Prostate gland (tissue), 2 donors: ENCODE data around the gene ITPRIP. TPM values are rescaled to one million over a fixed set of nuclear protein-coding genes. Genes with fewer than 3 reads are reported as not detected.

Source experiments
- DNase-seq: peaks from one replicate; pipeline ENCODE4 v3.0.0-alpha.2; 2019; ENCODE audit warnings: low spot score
- H3K27ac ChIP-seq, 2 donors: fragments of 200-600 bp; sonication (generic); 2 replicates each; pipeline ENCODE4 v1.5.1; 2017 to 2019
- H3K27me3 ChIP-seq: fragments of 200-600 bp; sonication (generic); replicated peaks from 2 replicates; pipeline ENCODE4 v1.5.1; 2019; ENCODE audit not compliant: insufficient read depth
- H3K36me3 ChIP-seq, 2 donors: fragments of 200-600 bp; sonication (generic); 1 replicate in 1 of 2; 2 replicates in 1 of 2; pipeline versions ENCODE4 v1.5.1 to v1.8.1; 2017 to 2019
- H3K4me1 ChIP-seq: fragments of 200-600 bp; sonication (generic); replicated peaks from 2 replicates; pipeline ENCODE4 v1.5.1; 2019
- H3K4me3 ChIP-seq, 2 donors: fragments of 200-600 bp; sonication (generic); 2 replicates each; pipeline ENCODE4 v1.5.1; 2017 to 2019
- H3K9me3 ChIP-seq: fragments of 200-600 bp; sonication (generic); 2 replicates; pipeline ENCODE4 v1.5.1; 2017
- CTCF ChIP-seq, 4 experiments: fragments of 200-600 bp in 2 of 4; fragments of 450-650 bp in 2 of 4; sonication (generic) in 2 of 4; IDR thresholded peaks; 1 replicate in 3 of 4; 2 replicates in 1 of 4; pipeline ENCODE4 v1.5.1; 2016 to 2019; ENCODE audit warnings: antibody characterized with exemption in 4 of 4, mild to moderate bottlenecking in 2 of 4, moderate library complexity in 2 of 4
- POLR2A ChIP-seq: fragments of 450-650 bp; IDR thresholded peaks from one replicate; pipeline ENCODE4 v1.6.1; 2016; ENCODE audit warnings: antibody characterized with exemption, mild to moderate bottlenecking
- POLR2AphosphoS5 ChIP-seq: sonication (generic); formaldehyde crosslinking; IDR thresholded peaks from one replicate; pipeline ENCODE4 v1.6.1; 2017; ENCODE audit warnings: antibody characterized with exemption
- WGBS: methylation state at CpG from one replicate; pipeline ENCODE4 v1.1.5; 2018; 5-methylcytosine and 5-hydroxymethylcytosine counted together
- intact Hi-C: fragments of 100-400 bp; cut with DNase I; formaldehyde crosslinking; loops from one replicate; pipeline ENCODE4 v1.14.2; 2022
- total RNA-seq, 2 donors: library from RNA; depleted of rRNA; stranded (reverse); fragments of >200 nt; gene quantifications; one replicate each; pipeline ENCODE4 v1.1.0, GENCODE V29; 2016

Gene ITPRIP
- total RNA-seq, 2 donors from 2014 or later, result 12.5 to 35.8 TPM

- 96% methylated on average over 22 of the region's 22 CpGs for WGBS
- Histone ChIP-seq H3K27me3 (no peaks in the 10 kb centered on the region), H3K36me3 (peaks cover 0 to 10% of the 10 kb centered on the region in 2 donors), H3K4me1 (peaks cover 26% of the 10 kb centered on the region), H3K27ac (no peak overlapping the region), H3K9me3 (no peaks in the 10 kb centered on the region), H3K4me3 (no peak overlapping the region)
- intact Hi-C loops, result no loop called here
- no peak for DNase-seq
- TF ChIP-seq CTCF (IDR thresholded peaks at IDR 0.05) (no peak), POLR2A (no peak), POLR2AphosphoS5 (no peak)
Measured at GRCh38 chr10:104315486-104315921, 22.8 kb downstream of the ITPRIP start.

- H3K36me3 ChIP-seq, result peaks cover 0 to 10% of the 10 kb centered on the region in 2 donors
- H3K27ac ChIP-seq, result no peak overlapping the region
Measured at GRCh38 chr10:104314591-104315485, 23.4 kb downstream of the ITPRIP start.

GRCh38 chr10:104311184-104311720 is 27.0 kb downstream of the ITPRIP start:
- intact Hi-C loops, result no loop called here
- 85% methylated on average over 5 of the region's 5 CpGs for WGBS

More at GRCh38 chr10:104314591-104315485, 23.4 kb downstream of the ITPRIP start:
- Histone ChIP-seq H3K4me1 (peaks cover 32% of the 10 kb centered on the region), H3K27me3 (no peaks in the 10 kb centered on the region), H3K4me3 (no peak overlapping the region), H3K9me3 (no peaks in the 10 kb centered on the region)
- intact Hi-C loops, result no loop called here
- no peak for TF ChIP-seq CTCF (IDR thresholded peaks at IDR 0.05)
- TF ChIP-seq POLR2A, result no peak
- no peak for TF ChIP-seq POLR2AphosphoS5
- no peak for DNase-seq
- WGBS, result 86% methylated on average over 38 of the region's 43 CpGs

GRCh38 chr10:104309980-104310978 is 28.0 kb downstream of the ITPRIP start:
- 45% methylated on average over 15 of the region's 15 CpGs for WGBS
- intact Hi-C loops, result loop anchor here (5.0 kb wide), 1 partner anchor 42 kb away; the partner anchor contains the start of gene CFAP58
- Histone ChIP-seq H3K4me3 (no peak overlapping the region), H3K9me3 (no peaks in the 10 kb centered on the region), H3K36me3 (peaks cover 0 to 10% of the 10 kb centered on the region in 2 donors), H3K4me1 (peaks cover 12% of the 10 kb centered on the region), H3K27ac (peak overlapping the region; percentile 57 to 69), H3K27me3 (no peaks in the 10 kb centered on the region)
- TF ChIP-seq POLR2A (no peak), POLR2AphosphoS5 (peak; percentile 83), CTCF (IDR thresholded peaks at IDR 0.05) (no peak)
- DNase-seq, result peak; percentile 77

More at GRCh38 chr10:104311184-104311720, 27.0 kb downstream of the ITPRIP start:
- Histone ChIP-seq H3K4me1 (peaks cover 12% of the 10 kb centered on the region), H3K27ac (no peak overlapping the region), H3K9me3 (no peaks in the 10 kb centered on the region), H3K36me3 (peaks cover 0 to 10% of the 10 kb centered on the region in 2 donors), H3K27me3 (no peaks in the 10 kb centered on the region), H3K4me3 (no peak overlapping the region)
- TF ChIP-seq POLR2AphosphoS5, result no peak
- TF ChIP-seq CTCF (IDR thresholded peaks at IDR 0.05), result no peak
- TF ChIP-seq POLR2A, result no peak
- no peak for DNase-seq
